HCT116 (cell line): ENCODE results near the gene FAM204A.

Source experiments
- JUND ChIP-seq: IDR thresholded peaks from 2 replicates; pipeline ENCODE4 v1.6.1; 2012
- POLR2A ChIP-seq: IDR thresholded peaks from 2 replicates; pipeline ENCODE4 v1.7.0; 2011; ENCODE audit warnings: borderline replicate concordance; ENCODE audit not compliant: insufficient read depth, insufficient read length; ENCODE audit errors: extremely low read depth
- POLR2AphosphoS5 ChIP-seq: IDR thresholded peaks from 2 replicates; pipeline ENCODE4 v1.6.1; 2011; ENCODE audit warnings: mild to moderate bottlenecking, low read depth, low read length, moderate library complexity
- SIN3A ChIP-seq: IDR thresholded peaks from 2 replicates; pipeline ENCODE4 v1.6.1; 2012; ENCODE audit warnings: low read depth
- TF ChIP-seq, protein P1 (sequence below): IDR thresholded peaks from 2 replicates; pipeline ENCODE4 v1.6.1; 2012
- TF ChIP-seq, protein P2 (sequence below), 3 experiments: fragments of 200-600 bp in 1 of 3; sonication (generic) in 1 of 3; IDR thresholded peaks in 2 of 3; conservative IDR thresholded peaks in 1 of 3; 2 replicates each; pipeline ENCODE4 v1.5.1; 2012 to 2017; ENCODE audit warnings: low read depth in 2 of 3, low read length in 2 of 3, antibody characterized with exemption in 1 of 3, borderline replicate concordance in 1 of 3, control low read depth in 1 of 3, mild to moderate bottlenecking in 1 of 3, mixed read lengths in 1 of 3, mixed run types in 1 of 3, moderate library complexity in 1 of 3; ENCODE audit not compliant: insufficient read depth in 1 of 3

DNA sequence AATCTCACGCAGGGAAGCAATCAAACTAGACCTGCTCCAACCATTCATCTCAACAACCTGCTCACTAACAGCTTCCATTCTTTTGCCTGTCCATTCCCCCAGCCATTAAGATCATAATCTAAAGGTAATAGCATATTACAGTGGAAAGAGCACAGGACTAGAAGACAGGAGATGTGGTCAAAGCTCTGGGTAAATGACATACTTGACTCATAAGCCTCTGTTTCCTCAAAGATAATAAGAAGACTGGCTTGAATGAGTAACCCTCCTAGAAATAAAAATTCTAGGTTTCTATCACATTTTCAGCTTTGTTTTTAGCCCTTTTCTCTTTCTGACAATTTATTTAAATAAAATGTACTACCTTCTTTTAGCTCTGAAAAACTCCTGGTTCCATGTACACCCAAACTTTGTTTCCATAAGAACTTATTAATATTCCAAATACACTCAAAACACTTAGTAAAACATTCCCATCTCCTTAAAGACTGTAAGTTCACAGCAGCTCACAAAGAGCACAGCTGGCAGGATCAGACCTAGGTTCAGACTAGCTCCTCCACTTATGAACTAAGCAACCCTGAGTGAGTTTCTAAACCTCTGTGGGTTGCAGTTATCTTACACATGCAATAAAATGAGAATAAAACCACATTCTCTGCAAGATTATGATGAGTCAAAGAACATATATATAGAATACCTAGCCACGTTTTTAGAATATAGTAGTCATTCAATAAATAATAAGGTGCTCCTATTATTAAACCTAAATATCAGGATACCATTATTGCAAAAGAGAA, 11.6 kb downstream of the FAM204A start:
- no peak for TF ChIP-seq POLR2A
- no peak for TF ChIP-seq POLR2AphosphoS5
- TF ChIP-seq JUND = no peak
- TF ChIP-seq, protein P1, sequence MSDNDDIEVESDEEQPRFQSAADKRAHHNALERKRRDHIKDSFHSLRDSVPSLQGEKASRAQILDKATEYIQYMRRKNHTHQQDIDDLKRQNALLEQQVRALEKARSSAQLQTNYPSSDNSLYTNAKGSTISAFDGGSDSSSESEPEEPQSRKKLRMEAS = no peak
- TF ChIP-seq, protein P2, sequence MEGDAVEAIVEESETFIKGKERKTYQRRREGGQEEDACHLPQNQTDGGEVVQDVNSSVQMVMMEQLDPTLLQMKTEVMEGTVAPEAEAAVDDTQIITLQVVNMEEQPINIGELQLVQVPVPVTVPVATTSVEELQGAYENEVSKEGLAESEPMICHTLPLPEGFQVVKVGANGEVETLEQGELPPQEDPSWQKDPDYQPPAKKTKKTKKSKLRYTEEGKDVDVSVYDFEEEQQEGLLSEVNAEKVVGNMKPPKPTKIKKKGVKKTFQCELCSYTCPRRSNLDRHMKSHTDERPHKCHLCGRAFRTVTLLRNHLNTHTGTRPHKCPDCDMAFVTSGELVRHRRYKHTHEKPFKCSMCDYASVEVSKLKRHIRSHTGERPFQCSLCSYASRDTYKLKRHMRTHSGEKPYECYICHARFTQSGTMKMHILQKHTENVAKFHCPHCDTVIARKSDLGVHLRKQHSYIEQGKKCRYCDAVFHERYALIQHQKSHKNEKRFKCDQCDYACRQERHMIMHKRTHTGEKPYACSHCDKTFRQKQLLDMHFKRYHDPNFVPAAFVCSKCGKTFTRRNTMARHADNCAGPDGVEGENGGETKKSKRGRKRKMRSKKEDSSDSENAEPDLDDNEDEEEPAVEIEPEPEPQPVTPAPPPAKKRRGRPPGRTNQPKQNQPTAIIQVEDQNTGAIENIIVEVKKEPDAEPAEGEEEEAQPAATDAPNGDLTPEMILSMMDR (IDR thresholded peaks at IDR 0.05 in 2 of 3, conservative IDR thresholded peaks at IDR 0.05 in 1 of 3; ENCODE audit: borderline replicate concordance in 1 of 3, insufficient read depth in 1 of 3, low read depth in 2 of 3, low read length in 2 of 3) = no peak
- TF ChIP-seq SIN3A = no peak
